ENCODE results near the gene SLC26A3.

The SLC26A3 gene

DNA sequence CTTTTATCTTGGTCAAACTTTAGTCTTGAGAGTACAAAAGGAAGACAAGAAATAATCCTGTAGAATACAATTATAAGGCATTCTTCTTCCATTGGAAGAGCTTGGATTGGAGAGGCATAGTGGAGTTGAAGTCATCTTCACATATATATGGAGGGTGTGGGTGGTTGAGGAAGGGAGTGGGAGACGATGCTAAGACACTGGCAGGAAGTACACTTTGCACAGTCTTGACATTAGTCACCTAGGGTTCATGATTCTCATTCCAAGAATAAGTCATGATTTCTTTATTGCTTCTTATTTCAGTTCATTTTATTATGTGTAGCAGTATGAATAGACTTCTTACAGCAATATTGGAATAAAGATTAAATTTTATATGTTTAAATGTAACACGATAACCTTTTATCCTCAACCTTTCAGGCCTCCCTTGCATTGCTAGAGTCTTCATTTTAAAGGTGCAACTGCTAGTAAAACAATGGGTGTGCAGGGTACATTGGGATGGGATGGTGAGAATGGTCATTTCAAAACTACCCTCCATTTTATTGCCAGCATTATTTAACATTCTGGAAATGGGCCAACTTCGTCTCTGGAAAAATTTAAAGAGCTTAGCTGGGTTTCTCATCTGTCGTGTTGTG is 12.3 kb upstream of the SLC26A3 start:
- no peak for DNase-seq

DNA sequence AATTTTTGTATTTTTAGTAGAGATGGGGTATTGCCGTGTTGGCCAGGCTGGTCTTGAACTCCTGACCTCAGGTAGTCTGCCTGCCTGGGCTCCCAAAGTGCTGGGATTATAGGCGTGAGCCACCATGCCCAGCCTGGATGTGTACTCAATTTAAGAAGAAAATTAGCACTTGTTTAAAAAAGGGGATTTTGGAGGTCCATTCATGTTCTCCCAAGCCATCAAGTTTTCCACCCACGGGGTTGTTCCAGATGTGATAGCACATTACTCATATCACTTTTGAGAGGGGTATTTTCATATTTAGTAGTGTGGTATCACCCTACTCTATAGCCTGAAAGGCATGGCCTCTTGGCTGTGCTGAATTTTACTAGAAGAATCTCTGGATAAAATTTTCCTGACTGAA is 10.5 kb upstream of the SLC26A3 start:
- DNase-seq = no peak

DNA sequence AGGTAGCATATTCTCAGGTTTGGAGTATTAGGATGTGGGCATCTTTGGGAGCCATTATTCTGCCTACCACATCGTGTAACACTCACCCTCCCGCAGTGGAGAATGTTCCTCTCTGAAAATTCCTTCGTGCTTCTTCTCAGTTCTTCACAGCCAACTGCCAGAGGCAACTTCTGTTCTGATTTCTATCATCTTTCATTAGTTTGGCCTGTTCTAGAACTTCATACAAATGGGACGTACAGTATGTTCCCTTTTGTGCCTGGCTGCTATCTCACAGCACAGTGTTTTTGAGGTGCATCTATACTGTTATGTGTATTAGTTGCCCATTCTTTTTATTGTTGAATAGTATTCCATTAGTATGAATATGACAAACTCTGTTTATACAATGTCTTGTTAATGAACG is 8.9 kb upstream of the SLC26A3 start:
- no peak for DNase-seq

DNA sequence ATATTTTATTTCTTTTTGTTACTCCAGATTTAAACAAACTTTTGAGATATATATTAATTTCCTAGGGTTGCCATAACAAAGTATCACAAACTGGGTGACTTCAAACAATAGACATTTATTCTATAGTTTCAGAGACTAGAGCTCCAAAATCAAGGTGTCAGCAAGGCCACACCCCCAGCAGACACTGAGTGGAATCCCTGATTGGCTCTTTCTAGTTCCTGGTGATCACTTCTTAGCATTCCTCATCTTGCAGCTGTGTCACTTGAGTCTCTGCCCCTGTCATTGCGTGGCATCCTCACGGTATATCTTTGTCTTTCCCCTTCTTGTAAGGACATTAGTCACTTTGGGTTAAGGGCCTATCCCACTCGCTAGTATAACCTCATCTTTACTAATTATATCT is 7.6 kb upstream of the SLC26A3 start:
- no peak for DNase-seq

DNA sequence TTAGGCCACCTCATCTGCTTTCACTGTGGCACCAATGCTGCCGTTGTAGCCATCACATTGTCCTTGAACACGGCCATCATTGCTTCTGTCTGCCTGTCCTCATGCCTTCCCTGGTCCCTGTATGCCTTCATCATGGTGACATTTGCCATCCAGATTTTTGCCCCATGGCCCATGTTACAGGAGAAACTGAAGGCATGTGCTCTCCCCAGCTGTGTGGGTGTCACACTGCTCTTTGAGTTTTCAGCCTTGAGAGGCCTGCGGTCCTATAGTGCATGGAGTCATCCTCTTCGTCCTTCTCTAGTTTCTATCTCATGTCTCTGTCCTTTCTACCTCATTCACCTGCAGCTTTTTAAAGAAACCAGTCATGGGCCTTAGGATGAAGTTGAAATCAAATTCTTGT is 6.2 kb upstream of the SLC26A3 start:
- DNase-seq = no peak

DNA sequence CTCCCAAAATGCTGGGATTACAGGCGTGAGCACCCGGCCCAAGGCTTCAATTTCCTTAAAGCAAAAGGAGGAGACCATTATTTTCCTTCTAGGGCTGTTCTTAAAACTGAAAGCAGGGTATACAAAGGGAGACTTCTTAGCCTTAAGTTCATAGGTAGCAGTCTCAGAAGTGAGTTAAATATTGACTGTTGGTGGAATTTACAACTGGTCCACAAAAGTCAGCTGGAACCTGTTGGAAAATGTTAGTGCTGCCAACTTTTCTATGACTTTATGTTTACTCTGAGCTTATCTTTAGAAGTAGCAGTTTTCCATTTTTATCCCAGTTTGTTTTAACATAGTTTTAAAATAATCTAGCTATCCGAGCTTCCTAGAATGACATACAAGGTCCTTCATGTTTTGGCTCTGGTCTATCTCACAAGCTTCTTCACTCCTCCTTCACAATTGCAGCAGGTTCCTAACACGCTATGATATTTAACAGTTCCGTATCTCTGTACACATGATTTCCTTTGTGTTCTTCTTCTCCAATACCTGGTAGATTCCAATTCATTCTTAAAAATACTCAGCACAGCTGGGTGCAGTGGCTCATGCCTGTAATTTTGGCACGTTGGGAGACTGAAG is 3.3 kb downstream of the SLC26A3 start:
- no peak for DNase-seq

DNA sequence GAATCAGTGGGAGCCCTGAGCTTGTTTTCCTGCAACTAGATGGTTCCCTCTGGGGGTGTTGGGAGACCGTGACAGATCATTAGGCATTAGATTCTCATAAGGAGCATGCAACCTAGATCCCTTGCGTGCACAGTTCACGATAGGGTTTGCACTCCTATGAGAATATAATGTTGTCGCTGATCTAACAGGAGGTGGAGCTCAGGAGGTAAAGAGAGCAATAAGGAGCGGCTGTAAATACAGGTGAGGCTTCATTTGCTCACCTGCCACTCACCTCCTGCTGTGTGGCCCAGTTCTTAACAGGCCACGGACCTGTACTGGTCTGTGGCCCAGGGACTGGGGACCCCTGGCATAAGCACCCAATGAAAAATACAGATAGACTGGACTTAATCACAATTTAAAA is 10.7 kb downstream of the SLC26A3 start:
- DNase-seq = no peak

DNA sequence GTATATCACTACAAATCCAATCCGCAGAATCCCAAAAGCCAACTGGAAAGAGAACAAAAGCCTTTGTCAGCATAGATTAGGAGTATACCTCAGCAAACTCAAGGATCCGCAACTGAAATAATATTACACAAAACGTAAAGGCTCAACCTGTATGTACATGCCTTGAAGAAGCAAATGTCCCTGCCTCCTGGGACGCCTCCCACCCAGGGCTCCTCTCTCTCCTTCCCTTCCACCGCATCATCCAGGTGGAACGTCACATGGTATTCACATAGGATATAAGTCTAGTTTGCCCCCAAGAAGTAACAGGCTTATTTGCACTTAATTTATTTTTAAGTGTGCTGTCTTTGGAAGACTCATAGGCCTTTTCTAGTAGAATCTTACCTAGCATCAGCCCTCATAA is 13.4 kb downstream of the SLC26A3 start:
- DNase-seq = no peak

DNA sequence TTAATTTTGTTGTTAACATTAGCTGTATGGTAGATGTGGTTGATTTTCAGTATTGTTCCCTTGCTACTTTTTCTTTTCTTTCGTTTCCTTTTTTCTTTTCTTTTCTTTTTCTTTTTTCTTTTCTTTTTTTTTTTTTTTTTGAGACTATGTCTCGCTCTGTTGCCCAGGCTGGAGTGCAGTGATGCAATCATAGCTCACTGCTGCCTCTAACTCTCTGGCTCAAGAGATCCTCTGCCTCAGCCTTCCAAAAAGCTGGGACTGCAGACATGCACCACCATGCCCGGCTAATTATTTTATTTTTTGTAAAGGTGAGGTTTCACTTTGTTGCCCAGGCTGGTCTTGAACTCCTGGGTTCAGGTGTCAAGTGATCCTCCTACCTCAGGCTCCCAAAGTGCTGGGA is 14.4 kb downstream of the SLC26A3 start:
- DNase-seq = no peak

DNA sequence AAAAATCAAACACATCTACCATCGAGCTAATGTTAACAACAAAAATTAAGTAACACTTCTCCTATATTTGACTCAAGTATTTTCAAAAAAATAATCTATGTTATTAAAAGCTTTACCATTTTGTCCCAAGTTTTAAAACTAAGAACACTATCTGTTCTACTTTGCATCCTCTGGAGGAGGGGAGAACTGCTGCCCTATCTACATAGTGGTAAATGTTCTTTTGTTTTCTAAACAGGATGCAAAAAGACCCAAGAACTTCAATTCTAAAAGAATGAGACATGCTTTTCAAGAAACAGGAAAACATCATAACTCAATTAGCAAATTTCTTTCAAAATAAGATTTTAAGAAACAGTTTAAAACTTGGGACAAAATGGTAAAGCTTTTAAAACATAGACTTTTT is 14.8 kb downstream of the SLC26A3 start:
- DNase-seq = no peak

DNA sequence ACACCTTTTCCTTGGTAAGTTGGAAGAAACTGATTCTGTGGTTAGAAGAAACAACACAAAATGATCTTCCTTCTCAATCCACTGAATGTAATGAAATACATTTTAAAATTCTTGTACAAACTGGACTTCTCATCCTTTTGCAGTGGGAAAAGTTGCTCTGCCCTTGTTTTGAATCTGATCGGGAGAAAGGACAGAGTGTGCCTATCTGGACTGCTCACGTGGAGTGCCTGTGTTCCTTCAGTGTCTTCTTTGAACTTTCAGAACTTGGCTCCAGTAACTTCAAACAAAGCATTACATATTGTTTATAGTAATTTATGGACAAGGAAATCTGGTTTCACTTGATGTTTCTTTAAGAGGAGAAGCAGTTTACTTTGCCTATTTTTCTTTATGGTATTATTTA is 17.1 kb downstream of the SLC26A3 start:
- DNase-seq = no peak

DNA sequence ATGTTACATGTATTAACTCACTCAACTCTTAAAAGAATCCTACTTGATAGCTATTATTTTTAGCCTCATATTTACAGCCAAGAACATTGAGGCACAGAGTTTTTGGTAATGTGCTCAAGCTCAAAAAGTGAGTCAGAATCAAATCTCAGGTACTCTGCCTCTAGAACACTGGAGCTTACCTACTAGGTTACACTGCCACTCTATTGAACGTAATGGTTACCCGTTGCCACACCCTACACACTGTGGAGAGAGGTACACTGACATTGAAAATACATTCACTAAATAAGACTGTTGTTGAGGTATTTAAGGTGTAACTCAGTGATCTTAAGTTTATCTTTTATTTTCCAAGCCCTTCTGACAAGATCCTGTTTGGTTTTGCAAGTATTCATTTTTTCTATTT is 17.9 kb downstream of the SLC26A3 start:
- DNase-seq = no peak

DNA sequence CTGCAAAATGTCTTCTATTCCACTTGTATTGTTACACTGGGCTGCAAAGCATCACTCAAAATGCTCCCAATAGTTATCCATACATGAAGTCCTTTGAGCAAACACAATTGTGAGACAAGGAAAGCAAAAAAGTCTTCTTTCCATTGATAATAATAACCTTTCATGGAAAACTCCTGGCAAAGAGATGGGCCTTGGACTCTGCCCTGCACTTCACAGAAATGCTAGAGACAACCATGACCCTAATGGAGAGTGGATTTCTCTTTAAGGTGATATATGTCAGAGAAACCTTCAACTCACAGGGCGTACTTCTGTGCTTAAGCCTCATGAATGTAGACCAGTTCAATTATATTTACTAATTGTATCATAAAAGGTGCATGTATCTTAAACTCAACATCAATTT is 19.4 kb downstream of the SLC26A3 start:
- no peak for DNase-seq

DNA sequence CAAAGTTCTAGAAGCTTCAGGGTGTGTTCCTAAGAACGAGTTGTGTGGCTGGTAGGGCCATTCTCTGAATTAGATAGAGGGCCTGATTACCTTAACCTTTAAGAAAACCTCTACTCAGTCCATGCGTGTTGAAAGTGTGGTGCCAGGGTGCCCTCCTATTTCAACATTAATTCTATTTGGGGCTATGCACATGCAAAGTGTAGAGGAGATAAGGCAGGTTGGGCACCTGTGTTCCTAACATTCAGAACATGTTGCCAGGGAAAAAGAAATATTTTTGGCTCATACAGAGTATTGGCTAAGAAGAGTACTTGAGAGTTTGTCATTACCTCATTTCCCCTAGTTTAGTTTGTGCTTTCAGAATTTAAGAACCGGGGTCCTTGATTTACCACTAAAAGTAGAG is 20.6 kb downstream of the SLC26A3 start:
- no peak for DNase-seq

DNA sequence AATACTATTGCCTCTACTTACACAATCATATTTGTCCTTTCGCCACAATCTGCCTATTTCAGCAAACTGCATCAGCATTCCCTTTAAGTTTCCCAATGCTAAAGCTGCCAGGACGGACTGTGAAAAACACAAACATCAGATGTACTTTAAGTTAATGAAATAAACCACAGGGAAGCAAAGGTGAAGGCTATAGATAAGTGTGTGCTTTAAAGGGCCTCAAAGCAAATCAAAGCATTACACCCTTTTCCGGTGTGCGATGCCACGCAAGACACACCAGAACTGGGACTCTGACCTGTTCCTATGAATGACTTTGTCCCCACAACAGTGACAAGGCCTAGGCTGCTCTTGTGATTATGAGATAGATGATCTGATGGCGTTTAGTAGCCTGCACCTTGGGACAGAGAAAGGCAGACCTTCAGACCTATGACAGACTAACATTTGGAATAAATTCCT is 23.4 kb downstream of the SLC26A3 start:
- DNase-seq = no peak

DNA sequence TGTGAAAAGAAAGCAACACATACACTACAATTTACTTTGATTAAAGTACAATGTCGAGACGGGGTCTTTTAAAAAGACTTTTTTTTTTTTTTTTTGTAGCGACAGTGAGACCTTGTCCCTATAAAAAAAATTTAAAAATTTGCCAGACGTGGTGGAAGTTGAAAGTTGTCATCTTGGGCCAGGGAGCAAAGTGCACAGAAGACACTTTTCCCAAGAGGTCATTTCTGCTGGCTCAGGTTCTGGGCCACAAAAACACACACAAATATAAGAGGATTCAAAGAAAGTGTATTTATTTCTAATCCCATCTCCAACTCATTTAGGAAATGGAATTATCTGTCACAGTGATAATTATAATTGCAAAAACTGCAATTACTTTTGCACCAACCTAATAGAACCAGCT is 24.7 kb downstream of the SLC26A3 start:
- DNase-seq = no peak

DNA sequence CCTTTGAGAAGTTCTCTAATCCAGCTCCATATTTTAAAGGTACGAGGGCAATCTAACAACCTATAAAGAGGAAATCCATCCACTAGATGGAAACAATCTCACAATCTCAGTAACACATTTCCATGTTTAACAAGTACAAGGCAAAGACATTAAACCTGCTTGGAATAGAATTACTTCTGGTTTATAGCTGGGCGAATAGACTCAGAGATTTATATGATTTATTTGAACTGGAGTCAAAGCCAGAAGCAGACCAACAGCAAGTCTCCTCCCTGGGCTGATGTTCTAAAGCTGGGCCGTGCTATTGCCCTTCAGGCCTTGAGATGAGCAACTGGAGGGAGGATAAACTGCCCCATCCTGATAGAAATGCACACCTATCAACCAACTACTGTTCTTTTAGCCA is 25.3 kb downstream of the SLC26A3 start:
- no peak for DNase-seq

DNA sequence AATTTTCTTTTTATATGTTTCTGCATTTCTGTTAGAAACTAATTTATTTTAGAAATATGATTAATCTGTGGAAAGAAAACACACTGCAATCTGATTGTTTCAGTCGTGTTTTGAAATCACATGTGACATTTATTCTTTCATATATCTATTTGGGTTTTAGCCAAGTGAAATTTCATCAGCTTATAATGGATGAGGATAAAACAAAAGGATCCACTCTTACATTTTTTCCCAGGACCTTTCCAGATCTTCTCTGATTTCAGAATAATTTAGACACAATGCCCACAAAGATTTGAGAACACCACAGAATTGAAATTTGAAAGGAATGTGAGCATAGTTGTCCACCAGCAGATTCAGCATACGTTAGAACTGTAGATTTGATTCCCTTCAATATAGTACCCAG is 30.0 kb downstream of the SLC26A3 start:
- DNase-seq = no peak

DNA sequence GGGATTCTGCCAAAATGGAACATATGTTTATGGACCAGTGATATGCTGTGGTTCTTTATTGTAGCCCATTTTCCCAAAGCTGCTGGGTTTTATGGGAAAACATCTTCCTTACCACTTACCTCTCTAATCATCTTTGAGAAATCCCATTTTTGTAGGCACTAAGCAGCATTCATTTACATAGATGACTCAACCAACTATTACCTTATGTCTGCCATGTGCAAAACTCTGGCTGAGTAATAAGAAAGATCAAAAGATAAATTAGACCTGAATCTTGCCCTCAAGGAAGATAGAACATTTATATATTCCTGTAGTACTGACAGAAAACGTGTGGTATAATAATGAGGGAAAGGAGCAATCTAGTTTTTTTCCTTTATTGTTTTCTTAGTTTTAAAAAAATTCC is 34.8 kb downstream of the SLC26A3 start:
- DNase-seq = no peak

DNA sequence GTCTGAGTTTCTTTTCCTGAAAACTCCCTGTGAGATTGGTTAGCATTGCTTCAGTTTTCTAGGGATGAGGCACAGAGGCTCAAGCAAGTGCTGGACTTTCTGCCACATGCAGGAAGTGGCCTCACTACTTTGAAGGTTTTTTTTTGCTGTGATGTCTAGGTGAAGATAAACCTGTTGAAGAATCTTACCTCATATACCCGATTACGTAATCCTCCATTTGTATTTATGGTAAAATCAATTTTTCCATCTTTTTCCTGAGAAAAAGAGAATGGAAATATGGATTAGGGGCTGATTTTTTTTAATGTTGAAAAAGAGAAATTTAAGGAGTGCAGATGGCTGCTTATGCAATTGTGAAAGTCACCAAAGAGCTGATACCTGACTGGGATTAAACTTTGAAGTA is 35.6 kb downstream of the SLC26A3 start:
- no peak for DNase-seq

DNA sequence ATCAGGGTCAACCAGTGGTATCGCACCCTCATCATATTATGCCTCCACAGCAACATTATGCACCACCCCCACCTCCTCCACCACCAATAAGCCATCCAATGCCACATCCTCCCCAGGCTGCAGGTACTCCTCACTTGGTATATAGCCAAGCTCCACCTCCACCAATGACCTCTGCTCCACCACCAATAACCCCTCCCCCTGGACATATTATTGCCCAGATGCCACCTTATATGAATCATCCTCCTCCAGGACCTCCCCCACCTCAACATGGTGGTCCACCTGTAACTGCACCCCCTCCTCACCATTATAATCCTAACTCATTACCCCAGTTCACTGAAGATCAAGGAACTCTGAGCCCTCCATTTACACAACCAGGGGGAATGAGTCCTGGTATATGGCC is 44.4 kb downstream of the SLC26A3 start:
- no peak for DNase-seq

DNA sequence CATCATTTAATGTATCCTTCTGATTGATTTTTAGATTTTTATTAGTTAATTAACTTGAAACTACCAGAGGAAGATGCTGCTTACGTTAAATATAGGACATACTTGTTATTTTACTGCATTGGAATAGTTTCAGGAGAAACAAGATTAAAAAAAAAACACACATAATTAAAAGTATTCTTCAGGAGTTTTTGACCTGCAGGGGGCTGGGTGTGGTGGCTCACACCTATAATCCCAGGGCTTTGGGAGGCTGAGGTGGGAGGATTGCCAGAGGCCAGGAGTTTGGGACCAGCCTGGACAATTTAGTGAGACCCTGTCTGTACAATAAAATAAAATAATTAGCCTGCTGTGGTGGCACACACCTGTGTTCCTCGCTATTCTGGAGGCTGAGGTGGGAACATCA is 48.4 kb downstream of the SLC26A3 start:
- no peak for DNase-seq

DNA sequence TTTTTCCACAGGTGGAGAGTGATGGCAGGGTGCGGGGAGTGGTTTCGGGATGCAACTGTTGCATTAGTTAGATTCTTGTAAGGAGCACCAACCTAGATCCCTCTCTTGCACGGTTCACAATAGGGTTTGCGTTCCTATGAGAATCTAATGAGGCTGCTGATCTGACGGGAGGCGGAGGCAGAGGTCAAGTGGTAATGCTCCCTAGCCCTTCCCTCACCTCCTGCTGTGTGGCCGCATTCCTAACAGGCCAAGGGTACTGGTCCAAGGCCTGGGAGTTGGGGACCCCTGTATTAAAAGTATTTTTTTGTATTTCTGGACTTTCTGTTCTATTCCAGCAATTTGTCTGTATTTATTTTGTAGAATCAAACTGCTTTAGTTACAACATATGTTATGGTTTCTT is 51.9 kb downstream of the SLC26A3 start:
- no peak for DNase-seq

DNA sequence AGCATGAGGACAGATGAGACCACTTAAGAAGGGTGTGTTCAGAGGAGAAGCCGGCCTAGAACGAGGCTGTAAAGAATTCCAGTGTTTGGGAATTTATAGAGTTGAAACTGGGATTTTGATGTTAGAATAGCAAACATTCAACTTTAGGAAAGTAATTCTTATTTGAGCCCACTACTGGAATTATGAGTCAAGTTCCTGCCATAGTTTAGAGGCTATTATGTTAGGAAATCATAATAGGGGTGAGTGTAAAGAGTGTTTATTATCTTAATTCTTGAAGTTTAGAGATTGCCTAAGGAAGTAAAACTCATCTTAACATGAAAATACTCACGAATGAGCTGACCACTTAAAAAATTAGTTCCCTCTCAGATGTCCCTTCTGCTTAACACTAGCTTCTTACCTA is 57.0 kb downstream of the SLC26A3 start:
- no peak for DNase-seq

DNA sequence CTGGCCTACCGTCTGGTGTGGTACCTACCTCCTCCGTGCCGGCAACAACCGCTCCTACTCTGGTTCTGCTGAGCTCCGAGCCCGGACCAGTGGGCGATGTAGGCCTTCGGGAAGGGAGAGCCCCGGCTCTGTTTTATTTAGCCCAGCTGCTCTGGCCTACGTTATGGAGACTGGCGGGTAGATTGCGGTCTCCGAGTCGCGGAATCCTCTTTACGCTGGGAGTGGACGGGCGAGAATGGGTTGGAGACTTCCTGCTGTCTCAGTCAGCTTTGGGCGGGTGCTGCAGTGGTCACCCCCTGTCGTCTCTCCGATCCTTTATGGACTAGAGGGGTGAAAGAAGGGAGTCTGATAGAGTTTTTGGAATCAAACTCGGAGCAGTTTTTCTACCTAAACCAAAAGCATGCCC is 58.7 kb downstream of the SLC26A3 start:
- peak; percentile 67 for DNase-seq

All from NCI-H146 (cell line).